DMS 273 treated with DMSO at 0.1 percent for 48 hours (cell line): ENCODE measurements around the gene TUBA4B.
"Not testable (repeated sequence)": the region's sequence is repeated elsewhere in the genome, so short reads cannot be mapped to it uniquely, and the experiment has no call there.

Source experiments
- DNase-seq: peaks from one replicate; lab custom pipeline; 2025; lab: John Stamatoyannopoulos, UW

The TUBA4B gene

GRCh38 chr2:219248845-219249202, 4.2 kb upstream of the TUBA4B start:
- DNase-seq, result no peak

GRCh38 chr2:219249203-219249980, 3.7 kb upstream of the TUBA4B start:
- peak; percentile 90 for DNase-seq

DNA sequence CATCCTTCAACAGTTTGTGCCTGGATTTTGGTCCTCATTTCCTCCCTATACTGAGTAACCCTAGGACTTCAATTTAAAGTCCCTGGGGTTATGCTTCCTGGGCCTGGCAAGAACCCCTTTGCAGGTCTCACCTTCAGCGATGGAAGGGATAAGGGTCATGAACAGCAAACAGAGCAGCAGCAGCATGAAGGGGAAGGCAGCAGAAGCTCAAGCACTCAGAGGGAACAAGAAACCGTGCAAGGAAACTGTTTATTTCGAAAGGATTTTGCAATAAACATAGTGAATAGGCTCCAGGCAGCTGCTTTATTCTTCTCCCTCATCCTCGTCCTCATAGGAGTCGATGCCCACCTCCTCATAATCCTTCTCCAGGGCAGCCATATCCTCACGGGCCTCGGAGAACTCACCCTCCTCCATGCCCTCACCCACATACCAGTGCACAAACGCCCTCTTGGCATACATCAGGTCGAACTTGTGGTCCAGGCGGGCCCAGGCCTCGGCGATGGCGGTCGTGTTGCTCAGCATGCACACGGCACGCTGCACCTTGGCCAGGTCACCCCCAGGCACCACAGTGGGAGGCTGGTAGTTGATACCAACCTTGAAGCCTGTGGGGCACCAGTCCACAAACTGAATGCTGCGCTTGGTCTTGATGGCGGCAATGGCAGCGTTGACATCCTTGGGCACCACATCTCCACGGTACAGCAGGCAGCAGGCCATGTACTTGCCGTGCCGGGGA, 2.8 kb upstream of the TUBA4B start:
- no peak for DNase-seq

DNA sequence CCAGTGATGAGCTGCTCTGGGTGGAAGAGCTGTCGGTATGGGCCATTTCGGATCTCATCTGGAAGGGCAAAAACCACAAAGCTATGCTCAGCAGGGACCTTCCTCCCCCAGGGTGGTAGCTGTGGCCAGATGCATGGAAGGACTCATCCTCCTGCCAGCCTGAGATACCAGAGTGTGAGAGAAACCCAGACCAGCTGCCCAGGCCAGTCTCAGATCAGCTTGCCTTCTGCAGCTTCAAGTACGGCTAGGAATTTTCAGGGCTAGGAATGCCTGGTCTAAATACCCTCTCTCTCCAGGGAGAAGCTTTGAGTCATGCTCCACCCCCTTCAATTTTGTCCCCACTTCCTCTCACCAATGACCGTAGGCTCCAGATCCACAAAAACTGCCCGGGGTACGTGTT, 1.4 kb upstream of the TUBA4B start:
- no peak for DNase-seq

DNA sequence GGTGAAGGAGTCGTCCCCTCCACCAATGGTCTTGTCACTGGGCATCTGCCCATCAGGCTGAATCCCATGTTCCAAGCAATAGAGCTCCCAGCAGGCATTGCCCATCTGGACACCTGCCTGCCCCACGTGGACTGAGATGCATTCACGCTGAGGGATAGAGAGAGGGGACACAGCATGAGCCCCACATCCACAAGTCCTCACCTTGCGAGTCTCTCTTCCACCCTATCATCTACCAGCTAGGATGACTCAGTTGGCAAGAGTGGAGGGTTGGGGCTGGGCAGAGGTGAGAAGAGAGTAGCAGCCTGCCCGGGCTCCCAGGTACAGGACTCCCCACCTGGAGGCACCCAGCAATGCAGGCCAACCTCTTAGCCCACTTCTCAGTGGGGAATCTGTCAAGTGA, 959 bp upstream of the TUBA4B start:
- DNase-seq, result no peak

- DNase-seq, result peak; percentile 52
Measured at GRCh38 chr2:219252570-219252899, 508 bp upstream of the TUBA4B start.

DNA sequence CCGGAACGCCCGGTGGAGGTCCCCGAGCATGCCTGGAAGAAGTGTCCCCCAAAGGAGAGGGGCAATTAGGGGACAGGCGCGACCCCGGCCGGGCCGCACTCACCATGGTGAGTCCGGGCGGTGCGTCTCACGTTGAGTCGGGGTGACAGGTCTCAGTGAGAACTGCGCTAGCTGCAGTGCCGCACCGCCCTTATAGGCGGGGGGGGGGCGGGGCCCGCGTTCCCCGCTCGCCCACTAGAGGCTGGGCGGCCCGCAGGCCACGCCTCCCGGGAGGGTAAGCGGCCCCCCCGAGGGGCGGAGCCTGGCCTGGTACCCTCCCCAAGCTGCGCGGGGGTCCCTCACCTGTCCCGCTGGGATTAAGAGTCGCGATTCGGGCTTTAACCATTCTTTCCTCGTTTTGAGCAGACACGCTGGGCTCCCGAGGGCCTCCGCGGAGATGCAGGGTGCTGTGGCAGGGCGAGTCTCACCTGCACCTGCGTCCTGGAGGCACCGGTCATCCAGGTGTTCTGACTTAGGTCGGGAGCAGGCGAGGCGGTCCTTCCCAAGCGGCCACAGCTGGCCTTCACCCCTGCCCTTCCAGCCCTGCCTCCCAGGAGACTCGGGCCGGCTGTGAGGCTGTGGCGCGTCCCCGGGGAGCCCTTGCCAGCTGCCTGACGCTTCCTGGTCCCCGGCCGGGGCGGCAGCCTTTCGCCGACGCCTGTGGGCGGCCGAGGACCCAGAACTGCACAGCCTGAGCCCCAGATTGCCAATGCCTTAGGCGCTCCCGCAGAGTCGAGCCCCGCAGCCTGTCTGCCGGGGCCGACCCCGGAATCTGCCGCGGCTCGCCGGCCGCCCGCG, 928 bp downstream of the TUBA4B start, which contains the start of gene TUBA4A:
Gene TUBA4A, minus strand, starts transcription at position 166 of the 837 bp plus-strand sequence. Its CDS starts 60 bp downstream, at position 106.
- peak; percentile 43 for DNase-seq

- DNase-seq, result no peak
Measured at GRCh38 chr2:219254590-219255201, 1.7 kb downstream of the TUBA4B start.

- not testable (repeated sequence) for DNase-seq
Measured at GRCh38 chr2:219258942-219259341, 5.9 kb downstream of the TUBA4B start.

- no peak for DNase-seq
Measured at GRCh38 chr2:219261024-219261855, 8.2 kb downstream of the TUBA4B start.

GRCh38 chr2:219266232-219266631, 13.2 kb downstream of the TUBA4B start:
- DNase-seq, result no peak

DNA sequence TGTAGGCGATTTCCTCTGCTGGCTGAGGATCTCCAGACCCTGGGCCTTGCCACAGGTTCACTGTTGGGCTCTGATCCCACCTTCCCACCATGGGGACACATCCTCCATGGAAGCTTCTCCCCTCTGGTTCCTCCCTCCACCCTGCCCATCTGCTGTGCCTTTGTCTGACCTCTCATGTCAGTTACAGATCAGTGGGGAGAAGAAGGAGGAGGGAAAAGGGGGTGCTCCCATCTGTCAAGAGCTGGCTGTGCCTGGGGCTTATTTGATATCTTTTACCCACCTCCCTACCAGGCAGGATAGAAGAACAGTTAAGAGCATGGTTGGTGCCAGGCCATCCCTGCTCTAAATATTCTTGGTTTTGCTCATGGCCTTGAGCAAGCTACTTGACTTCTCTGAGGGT, 13.8 kb downstream of the TUBA4B start:
- DNase-seq, result no peak

GRCh38 chr2:219268294-219268693, 15.3 kb downstream of the TUBA4B start:
- no peak for DNase-seq

DNA sequence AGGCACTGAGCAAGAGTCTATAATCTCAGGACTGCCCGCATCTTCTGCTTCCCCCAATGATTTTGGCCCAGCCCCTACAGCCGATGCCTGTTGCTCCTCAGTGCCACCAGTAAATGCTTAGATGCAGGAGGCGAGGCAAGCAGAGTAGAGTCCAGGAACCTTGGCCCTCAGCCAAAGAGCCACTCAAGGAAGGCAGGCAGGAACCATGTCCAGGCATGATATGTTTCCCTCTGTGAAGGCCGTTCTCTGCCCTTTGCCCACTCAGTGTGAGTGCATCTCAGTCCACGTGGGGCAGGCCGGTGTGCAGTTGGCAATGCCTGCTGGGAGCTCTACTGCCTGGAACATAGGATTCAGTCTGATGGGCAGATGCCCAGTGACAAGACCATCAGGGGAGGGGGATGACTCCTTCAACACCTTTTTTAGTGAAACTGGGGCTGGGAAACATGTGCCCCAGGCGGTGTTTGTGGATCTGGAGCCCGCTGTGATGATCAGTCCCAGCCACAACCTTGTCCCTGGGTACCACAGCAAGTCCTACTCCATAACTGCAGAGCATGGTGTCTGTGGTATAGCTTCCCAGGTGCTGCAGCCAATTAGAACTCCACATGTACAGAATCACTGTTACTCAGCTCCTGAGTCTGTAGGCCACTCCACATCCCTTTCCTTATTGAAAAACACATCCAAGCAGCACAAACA, 16.5 kb downstream of the TUBA4B start:
- DNase-seq, result no peak

- DNase-seq, result no peak
Measured at GRCh38 chr2:219270055-219270372, 17.0 kb downstream of the TUBA4B start.

DNA sequence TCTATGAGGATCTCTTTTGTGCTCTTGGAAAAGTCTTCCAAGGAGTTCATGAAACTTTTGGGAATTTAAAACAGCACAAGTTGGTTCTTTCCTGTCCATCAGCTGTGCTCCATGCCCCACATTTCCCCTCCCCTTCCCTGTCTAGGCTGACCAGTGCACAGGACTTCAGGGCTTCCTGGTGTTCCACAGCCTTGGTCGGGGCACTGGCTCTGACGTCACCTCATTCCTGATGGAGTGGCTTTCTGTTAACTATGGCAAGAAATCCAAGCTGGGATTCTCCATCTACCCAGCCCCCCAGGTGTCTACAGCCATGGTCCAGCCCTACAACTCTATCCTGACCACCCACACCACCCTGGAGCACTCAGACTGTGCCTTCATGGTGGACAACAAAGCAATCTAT, 18.0 kb downstream of the TUBA4B start:
- DNase-seq, result no peak

DNA sequence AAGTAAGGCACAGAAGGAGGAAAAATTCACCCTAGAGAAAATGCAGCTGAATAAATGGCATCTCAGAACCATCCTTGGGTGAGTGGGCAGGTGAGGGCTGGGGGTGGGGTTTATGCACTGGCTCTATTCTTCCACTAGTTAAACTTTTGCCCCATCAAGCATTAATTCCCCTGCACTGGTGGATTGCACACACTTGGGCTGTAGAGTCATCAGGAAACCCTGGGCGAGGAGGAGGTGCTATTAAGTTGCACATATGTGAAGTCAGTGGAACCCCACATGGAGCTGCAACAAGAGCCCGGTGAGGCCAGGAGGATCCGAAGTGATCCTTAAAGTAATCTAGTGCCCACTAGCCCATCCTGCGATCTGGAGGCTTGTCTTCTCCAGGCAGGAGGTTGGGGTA, 19.3 kb downstream of the TUBA4B start:
- DNase-seq, result no peak

DNA sequence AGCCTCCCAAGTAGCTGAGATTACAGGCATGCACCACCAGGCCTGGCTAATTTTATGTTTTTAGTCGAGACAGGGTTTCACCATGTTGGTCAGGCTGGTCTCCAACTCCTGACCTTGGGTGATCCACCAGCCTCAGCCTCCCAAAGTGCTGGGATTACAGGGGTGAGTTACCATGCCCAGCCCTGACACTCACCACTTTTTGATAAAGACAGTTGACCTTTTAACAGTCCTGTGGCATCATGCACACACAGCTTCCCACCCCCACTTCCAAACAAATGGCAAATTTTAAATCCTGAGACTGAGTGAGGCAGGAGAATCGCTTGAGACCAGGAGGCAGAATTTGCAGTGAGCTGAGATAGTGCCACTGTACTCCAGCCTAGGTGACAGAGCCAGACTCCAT, 20.0 kb downstream of the TUBA4B start:
- no peak for DNase-seq

DNA sequence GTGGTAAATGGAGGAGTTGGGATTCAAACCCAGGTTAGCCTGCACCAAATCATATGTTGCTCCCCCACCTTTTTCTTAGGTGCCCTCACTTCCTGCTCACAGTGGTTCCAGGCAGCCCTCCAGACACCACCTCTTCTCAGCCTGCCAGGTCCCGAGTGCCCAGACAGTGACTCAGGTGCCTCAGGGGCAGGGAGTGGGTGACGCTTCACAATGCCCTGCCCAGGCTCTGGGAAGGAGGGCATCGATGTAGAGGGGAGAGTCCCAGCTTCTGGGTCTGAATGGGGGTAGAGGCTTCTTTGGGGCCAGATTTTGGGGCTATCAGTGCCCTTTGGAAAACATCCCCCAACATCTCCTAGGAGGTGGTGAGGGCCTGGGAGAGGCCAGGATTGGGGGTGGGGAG, 20.9 kb downstream of the TUBA4B start:
- DNase-seq, result no peak

- DNase-seq, result no peak
Measured at GRCh38 chr2:219274361-219274921, 21.4 kb downstream of the TUBA4B start.
